GM18517 (cell line): ENCODE results near the gene KRTAP12-1.
"Not testable (repeated sequence)": the region's sequence is repeated elsewhere in the genome, so short reads cannot be mapped to it uniquely, and the experiment has no call there.

Experiments
- ATAC-seq: cut with Tn5 transposase; IDR thresholded peaks from one replicate; pipeline ENCODE4 v1.9.1; 2021; ENCODE audit warnings: mild to moderate bottlenecking, moderate library complexity; ENCODE audit not compliant: unreplicated experiment

The KRTAP12-1 gene

GRCh38 chr21:44648557-44649311 lies 33.2 kb downstream of the KRTAP12-1 start:
- no peak for ATAC-seq

GRCh38 chr21:44647222-44647552 lies 34.8 kb downstream of the KRTAP12-1 start:
- no peak for ATAC-seq

GRCh38 chr21:44646366-44647221 lies 35.4 kb downstream of the KRTAP12-1 start, which contains the start of gene KRTAP10-11:
Gene KRTAP10-11, plus strand, starts transcription at chr21:44646414. Its CDS starts 45 bp downstream, at chr21:44646459.
- ATAC-seq: not testable (repeated sequence)

GRCh38 chr21:44644878-44645277 lies 37.1 kb downstream of the KRTAP12-1 start:
- no peak for ATAC-seq

- ATAC-seq: no peak
These were observed 38.1 kb downstream of the KRTAP12-1 start for GRCh38 chr21:44643741-44644310.

- ATAC-seq: no peak
These were observed 41.2 kb downstream of the KRTAP12-1 start for GRCh38 chr21:44640761-44641160.

GRCh38 chr21:44639331-44639655 lies 42.7 kb downstream of the KRTAP12-1 start:
- no peak for ATAC-seq

GRCh38 chr21:44638506-44639330 lies 43.2 kb downstream of the KRTAP12-1 start:
- not testable (repeated sequence) for ATAC-seq

GRCh38 chr21:44637851-44638348 lies 44.1 kb downstream of the KRTAP12-1 start:
- not testable (repeated sequence) for ATAC-seq

GRCh38 chr21:44637018-44637850 lies 44.7 kb downstream of the KRTAP12-1 start, which contains the start of gene KRTAP10-10:
Gene KRTAP10-10, plus strand, starts transcription at chr21:44637356. Its CDS starts 62 bp downstream, at chr21:44637418.
- no peak for ATAC-seq

GRCh38 chr21:44636209-44637017 lies 45.5 kb downstream of the KRTAP12-1 start:
- no peak for ATAC-seq

GRCh38 chr21:44632067-44632466 lies 49.9 kb downstream of the KRTAP12-1 start:
- ATAC-seq: no peak
